A673 (cell line): ENCODE results near the gene GATAD2B.

ENCODE experiments used
- CTCF ChIP-seq: fragments of 300-800, 200-600 bp; sonication (generic); conservative IDR thresholded peaks from 2 replicates; pipeline ENCODE4 v1.5.1; 2017; ENCODE audit warnings: low read depth, mild to moderate bottlenecking, antibody characterized with exemption, low read length, moderate library complexity, mixed read lengths
- EZH2 ChIP-seq: fragments of 200-600 bp; sonication (generic); IDR thresholded peaks from 2 replicates; pipeline ENCODE4 v1.6.1; 2017; ENCODE audit warnings: borderline replicate concordance, low read depth, mild to moderate bottlenecking, mixed read lengths, antibody characterized with exemption, low read length; ENCODE audit not compliant: poor library complexity, severe bottlenecking

GRCh38 chr1:153783233-153784190 is 139.3 kb downstream of the GATAD2B start:
- TF ChIP-seq CTCF (no peak), EZH2 (no peak)
